A673 (cell line): Measurements from ENCODE around the gene GALNT14. TPM values are rescaled to one million over a fixed set of nuclear protein-coding genes. Genes with fewer than 3 reads are reported as not detected.

Experiments used
- BruUV-seq: library from RNA; stranded (reverse); fragments of 400-500 nt; replicated peaks from 2 replicates; lab custom pipeline; 2021; lab: Mats Ljungman, UMichigan
- CTCF ChIA-PET: fragments of 300-600 bp; sonication (Branson Sonifier 250); formaldehyde crosslinking; loops from one replicate; lab custom pipeline; 2022; ENCODE audit warnings: antibody characterized with exemption; lab: Charles Lee
- POLR2A ChIA-PET: fragments of 300-600 bp; sonication (Branson Sonifier 250); formaldehyde crosslinking; loops from one replicate; lab custom pipeline; 2022; ENCODE audit warnings: antibody characterized with exemption; ENCODE audit not compliant: low non-redundant PET; lab: Charles Lee
- DNase-seq: peaks from one replicate; pipeline ENCODE4 v3.0.0-alpha.2; 2015; ENCODE audit warnings: low spot score
- H3K27ac ChIP-seq: fragments of 200-600 bp; sonication (generic); 2 replicates; pipeline ENCODE4 v1.5.1; 2016; ENCODE audit warnings: mixed run types, low read depth, mild to moderate bottlenecking, mixed read lengths, antibody characterized with exemption, low read length; ENCODE audit not compliant: poor library complexity, severe bottlenecking
- H3K27me3 ChIP-seq: fragments of 200-600 bp; sonication (generic); replicated peaks from 2 replicates; pipeline ENCODE4 v1.6.1; 2017; ENCODE audit warnings: mixed run types, low read depth, mild to moderate bottlenecking, mixed read lengths, antibody characterized with exemption, low read length; ENCODE audit not compliant: insufficient read depth, poor library complexity
- H3K36me3 ChIP-seq: fragments of 200-600 bp; sonication (generic); 2 replicates; pipeline ENCODE4 v1.6.1; 2016; ENCODE audit warnings: mixed run types, mild to moderate bottlenecking, mixed read lengths, antibody characterized with exemption, low read length; ENCODE audit not compliant: insufficient read depth, poor library complexity, severe bottlenecking
- H3K4me1 ChIP-seq: fragments of 200-600 bp; sonication (generic); 2 replicates; pipeline ENCODE4 v1.6.1; 2017; ENCODE audit warnings: mixed run types, mild to moderate bottlenecking, mixed read lengths, antibody characterized with exemption, low read length; ENCODE audit not compliant: insufficient read depth, poor library complexity, severe bottlenecking
- H3K4me3 ChIP-seq: fragments of 200-600 bp; sonication (generic); 2 replicates; pipeline ENCODE4 v1.5.1; 2016; ENCODE audit warnings: low read depth, mixed run types, mild to moderate bottlenecking, mixed read lengths, low read length; ENCODE audit not compliant: poor library complexity, severe bottlenecking
- H3K9me3 ChIP-seq: fragments of 200-600 bp; sonication (generic); 2 replicates; pipeline ENCODE4 v1.6.1; 2016; ENCODE audit warnings: mixed run types, low read depth, mild to moderate bottlenecking, mixed read lengths, antibody characterized with exemption, low read length; ENCODE audit not compliant: poor library complexity, severe bottlenecking
- CTCF ChIP-seq: fragments of 300-800, 200-600 bp; sonication (generic); conservative IDR thresholded peaks from 2 replicates; pipeline ENCODE4 v1.5.1; 2017; ENCODE audit warnings: low read depth, mild to moderate bottlenecking, antibody characterized with exemption, low read length, moderate library complexity, mixed read lengths
- EZH2 ChIP-seq: fragments of 200-600 bp; sonication (generic); IDR thresholded peaks from 2 replicates; pipeline ENCODE4 v1.6.1; 2017; ENCODE audit warnings: borderline replicate concordance, low read depth, mild to moderate bottlenecking, mixed read lengths, antibody characterized with exemption, low read length; ENCODE audit not compliant: poor library complexity, severe bottlenecking
- intact Hi-C: fragments of 100-400 bp; cut with micrococcal nuclease; formaldehyde crosslinking; loops from one replicate; pipeline ENCODE4 v1.10.0; 2022; ENCODE audit not compliant: unreplicated experiment
- total RNA-seq: library from RNA; stranded (reverse); gene quantifications from 2 replicates; pipeline ENCODE4 v1.2.3, GENCODE V29; 2021

GALNT14 gene
- total RNA-seq, 1 experiment from 2014 or later: 9.7 TPM

GRCh38 chr2:30986231-30986580 is 152.0 kb downstream of the GALNT14 start:
- H3K4me3 ChIP-seq: no peak overlapping the region
- TF ChIP-seq CTCF (no peak), EZH2 (no peak)
- H3K4me1 ChIP-seq: no peaks in the 10 kb centered on the region
- H3K27me3 ChIP-seq: no peaks in the 10 kb centered on the region
- H3K9me3 ChIP-seq: no peaks in the 10 kb centered on the region
- no peak for DNase-seq
- H3K36me3 ChIP-seq: no peaks in the 10 kb centered on the region
- intact Hi-C loops: no loop called here
- no peak overlapping the region for H3K27ac ChIP-seq
- CTCF ChIA-PET: no interaction called here
- no TSS peak for BruUV-seq
- POLR2A ChIA-PET: no interaction called here

GRCh38 chr2:30985493-30986230 is 152.6 kb downstream of the GALNT14 start:
- no peaks in the 10 kb centered on the region for H3K4me1 ChIP-seq
- no peaks in the 10 kb centered on the region for H3K36me3 ChIP-seq
- no peak for TF ChIP-seq EZH2
- no peak for TF ChIP-seq CTCF
- H3K27me3 ChIP-seq: no peaks in the 10 kb centered on the region
- intact Hi-C loops: no loop called here
- no peak for DNase-seq
- no peak overlapping the region for H3K4me3 ChIP-seq
- ChIA-PET POLR2A (no interaction called here), CTCF (no interaction called here)
- no peaks in the 10 kb centered on the region for H3K9me3 ChIP-seq
- no peak overlapping the region for H3K27ac ChIP-seq
- no TSS peak for BruUV-seq

GRCh38 chr2:30984148-30984547 is 154.1 kb downstream of the GALNT14 start:
- intact Hi-C loops: no loop called here
- no peaks in the 10 kb centered on the region for H3K27me3 ChIP-seq
- no TSS peak for BruUV-seq
- H3K36me3 ChIP-seq: no peaks in the 10 kb centered on the region
- no peak overlapping the region for H3K4me3 ChIP-seq
- H3K4me1 ChIP-seq: no peaks in the 10 kb centered on the region
- no peak overlapping the region for H3K27ac ChIP-seq
- CTCF ChIA-PET: no interaction called here
- TF ChIP-seq EZH2: no peak
- TF ChIP-seq CTCF: no peak
- no peaks in the 10 kb centered on the region for H3K9me3 ChIP-seq
- POLR2A ChIA-PET: no interaction called here
- DNase-seq: no peak
